Measurements from ENCODE around the gene TIAM1.

The TIAM1 gene

GRCh38 chr21:31087639-31088473, 256.2 kb downstream of the TIAM1 start:
- no peak for DNase-seq (ENCODE audit: low read depth in 2 of 2)

- no peak for DNase-seq (ENCODE audit: low read depth in 2 of 2)
Measured at GRCh38 chr21:31084689-31085088, 259.4 kb downstream of the TIAM1 start.

- DNase-seq (ENCODE audit: low read depth in 2 of 2): no peak
Measured at GRCh38 chr21:31078796-31079195, 265.3 kb downstream of the TIAM1 start.

GRCh38 chr21:31078216-31078615, 265.8 kb downstream of the TIAM1 start:
- DNase-seq (ENCODE audit: low read depth in 2 of 2): no peak

- no peak for DNase-seq (ENCODE audit: low read depth in 2 of 2)
Measured at GRCh38 chr21:31075848-31076247, 268.2 kb downstream of the TIAM1 start.

GRCh38 chr21:31072533-31072932, 271.5 kb downstream of the TIAM1 start:
- DNase-seq (ENCODE audit: low read depth in 2 of 2): no peak
